Endothelial cell of umbilical vein (primary cell): ENCODE results near the gene ANAPC13. TPM values are rescaled to one million over a fixed set of nuclear protein-coding genes. Genes with fewer than 3 reads are reported as not detected.

Experiments used
- BruUV-seq: library from RNA; stranded (reverse); fragments of 400-500 nt; replicated peaks from 2 replicates; lab custom pipeline; 2021; lab: Mats Ljungman, UMichigan
- CTCF ChIA-PET: fragments of 300-600, 350-600 bp; sonication (Branson Sonifier 250); formaldehyde crosslinking; loops from one replicate; lab custom pipeline; 2021; ENCODE audit warnings: antibody characterized with exemption, inconsistent platforms; lab: Charles Lee
- POLR2A ChIA-PET: fragments of 300-600, 350-600 bp; sonication (Branson Sonifier 250); formaldehyde crosslinking; loops from one replicate; lab custom pipeline; 2021; ENCODE audit warnings: antibody characterized with exemption, inconsistent platforms; lab: Charles Lee
- DNase-seq: peaks from one replicate; pipeline ENCODE4 v3.0.0-alpha.2; 2011; ENCODE audit warnings: low read depth, low spot score
- FAIRE-seq: peaks from 2 replicates; lab custom pipeline; 2011; peaks lifted over from hg19 to GRCh38; lab: Jason Lieb, UNC
- H2AFZ ChIP-seq: 2 replicates; pipeline ENCODE4 v1.6.0; 2012; ENCODE audit warnings: low read depth, low read length, control low read depth, inconsistent platforms
- H3K27ac ChIP-seq: 2 replicates; pipeline ENCODE4 v1.5.1; 2011; ENCODE audit warnings: low read depth, mild to moderate bottlenecking, control low read depth, low read length, moderate library complexity; ENCODE audit not compliant: insufficient read depth
- H3K27me3 ChIP-seq, 2 experiments: 2 replicates each; pipeline versions ENCODE4 v1.6.0 to v1.6.1; 2011; ENCODE audit warnings: low read length in 2 of 2, mixed read lengths in 1 of 2; ENCODE audit not compliant: control insufficient read depth in 2 of 2, insufficient read depth in 2 of 2
- H3K36me3 ChIP-seq, 2 experiments: 2 replicates in 1 of 2; 3 replicates in 1 of 2; pipeline ENCODE4 v1.5.1; 2011; ENCODE audit warnings: low read length in 2 of 2, mild to moderate bottlenecking in 1 of 2, moderate library complexity in 1 of 2; ENCODE audit not compliant: control insufficient read depth in 2 of 2, insufficient read depth in 2 of 2; ENCODE audit errors: extremely low read depth in 1 of 2
- H3K4me1 ChIP-seq: 3 replicates; pipeline ENCODE4 v1.5.1; 2011; ENCODE audit warnings: mild to moderate bottlenecking, low read length; ENCODE audit not compliant: control insufficient read depth, insufficient read depth; ENCODE audit errors: extremely low read depth
- H3K4me2 ChIP-seq: 2 replicates; pipeline ENCODE4 v1.6.1; 2011; ENCODE audit warnings: low read length, control low read depth, mixed read lengths; ENCODE audit not compliant: insufficient read depth
- H3K4me3 ChIP-seq, 3 experiments: fragments of 200-600 bp in 1 of 3; sonication (generic), shearing (Covaris generic) in 1 of 3; replicated peaks in 1 of 3; 2 replicates each; pipeline ENCODE4 v1.5.1; 2011 to 2016; ENCODE audit warnings: control low read depth in 3 of 3, low read length in 3 of 3, mild to moderate bottlenecking in 2 of 3, inconsistent platforms in 1 of 3, low read depth in 1 of 3, moderate library complexity in 1 of 3; ENCODE audit not compliant: insufficient read depth in 1 of 3
- H3K79me2 ChIP-seq: 2 replicates; pipeline ENCODE4 v1.6.0; 2012; ENCODE audit warnings: low read length, inconsistent platforms; ENCODE audit not compliant: control insufficient read depth, insufficient read depth
- H3K9ac ChIP-seq: replicated peaks from 2 replicates; pipeline ENCODE3; 2011; ENCODE audit warnings: low read length, control low read depth; ENCODE audit not compliant: insufficient read depth; ENCODE audit errors: extremely low read depth
- H3K9me1 ChIP-seq: replicated peaks from 3 replicates; pipeline ENCODE4 v1.6.0; 2011; ENCODE audit warnings: mild to moderate bottlenecking, low read length; ENCODE audit not compliant: control insufficient read depth, insufficient read depth; ENCODE audit errors: extremely low read depth
- H3K9me3 ChIP-seq: replicated peaks from 2 replicates; pipeline ENCODE4 v1.5.1; 2012; ENCODE audit warnings: low read length, inconsistent platforms; ENCODE audit not compliant: control insufficient read depth, insufficient read depth
- H4K20me1 ChIP-seq: replicated peaks from 2 replicates; pipeline ENCODE3; 2011; ENCODE audit warnings: mild to moderate bottlenecking, low read length; ENCODE audit not compliant: control insufficient read depth, insufficient read depth; ENCODE audit errors: extremely low read depth
- EZH2 ChIP-seq: IDR thresholded peaks from 2 replicates; pipeline ENCODE4 v1.6.1; 2012; ENCODE audit warnings: borderline replicate concordance, low read depth, mild to moderate bottlenecking, moderate library complexity, low read length, inconsistent platforms; ENCODE audit not compliant: severe bottlenecking
- FOS ChIP-seq: IDR thresholded peaks from 2 replicates; pipeline ENCODE4 v1.6.1; 2011; ENCODE audit warnings: mild to moderate bottlenecking, low read length, moderate library complexity, borderline replicate concordance; ENCODE audit not compliant: insufficient read depth
- GATA2 ChIP-seq: IDR thresholded peaks from 2 replicates; pipeline ENCODE4 v1.7.0; 2011; ENCODE audit warnings: low read depth, mild to moderate bottlenecking, moderate library complexity, mixed read lengths, low read length; ENCODE audit not compliant: insufficient read length, insufficient read depth
- JUN ChIP-seq: IDR thresholded peaks from 2 replicates; pipeline ENCODE4 v1.6.1; 2011; ENCODE audit warnings: borderline replicate concordance, low read depth; ENCODE audit not compliant: insufficient read length, insufficient read depth
- MAX ChIP-seq: IDR thresholded peaks from 2 replicates; pipeline ENCODE4 v1.6.1; 2011; ENCODE audit not compliant: insufficient read depth, insufficient read length
- MYC ChIP-seq: IDR thresholded peaks from one replicate; pipeline ENCODE4 v1.6.1; 2011; ENCODE audit warnings: mild to moderate bottlenecking, low read depth, low read length
- POLR2A ChIP-seq: IDR thresholded peaks from 2 replicates; pipeline ENCODE4 v1.6.1; 2012; ENCODE audit warnings: low read depth, mild to moderate bottlenecking, control low read depth, low read length
- POLR2AphosphoS5 ChIP-seq: IDR thresholded peaks from 2 replicates; pipeline ENCODE4 v1.6.1; 2012; ENCODE audit warnings: low read depth, mild to moderate bottlenecking, control low read depth, low read length, moderate library complexity; ENCODE audit not compliant: insufficient read depth
- dilution Hi-C: fragments of 300-500 bp; cut with MboI; formaldehyde crosslinking; loops from one replicate; pipeline ENCODE4 v1.15.0; 2019; ENCODE audit warnings: low sequenced_read_pairs; ENCODE audit not compliant: extremely low pct_ligation_motif_present
- intact Hi-C: fragments of 100-400 bp; cut with micrococcal nuclease; formaldehyde crosslinking; loops from one replicate; pipeline ENCODE4 v1.10.0; 2022
- polyA plus RNA-seq, 4 experiments: library from polyadenylated mRNA; depleted of rRNA in 3 of 4; stranded (reverse) in 3 of 4; unstranded in 1 of 4; fragments of >200 nt; gene quantifications; 2 replicates each; pipeline versions ENCODE4 v1.2.1 to v1.2.3, GENCODE V29; 2011 to 2012; ENCODE audit warnings: missing spikeins in 1 of 4
- total RNA-seq: library from RNA; stranded (reverse); gene quantifications from 2 replicates; pipeline ENCODE4 v1.2.3, GENCODE V29; 2021
- TF ChIP-seq, protein P1 (sequence below), 2 donors: IDR thresholded peaks; 1 replicate in 1 of 2; 2 replicates in 1 of 2; pipeline ENCODE4 v1.5.1; 2011; ENCODE audit warnings: low read length in 2 of 2, mild to moderate bottlenecking in 2 of 2, moderate library complexity in 2 of 2, control low read depth in 1 of 2, inconsistent platforms in 1 of 2, low read depth in 1 of 2; ENCODE audit not compliant: insufficient read depth in 1 of 2; ENCODE audit errors: extremely low read depth in 1 of 2

Gene ANAPC13
- total and polyA plus RNA-seq, 2 donors (not counting 3 experiments of a cell fraction or from before 2014, with no cell fraction given), result 48.4 to 50.8 TPM

DNA sequence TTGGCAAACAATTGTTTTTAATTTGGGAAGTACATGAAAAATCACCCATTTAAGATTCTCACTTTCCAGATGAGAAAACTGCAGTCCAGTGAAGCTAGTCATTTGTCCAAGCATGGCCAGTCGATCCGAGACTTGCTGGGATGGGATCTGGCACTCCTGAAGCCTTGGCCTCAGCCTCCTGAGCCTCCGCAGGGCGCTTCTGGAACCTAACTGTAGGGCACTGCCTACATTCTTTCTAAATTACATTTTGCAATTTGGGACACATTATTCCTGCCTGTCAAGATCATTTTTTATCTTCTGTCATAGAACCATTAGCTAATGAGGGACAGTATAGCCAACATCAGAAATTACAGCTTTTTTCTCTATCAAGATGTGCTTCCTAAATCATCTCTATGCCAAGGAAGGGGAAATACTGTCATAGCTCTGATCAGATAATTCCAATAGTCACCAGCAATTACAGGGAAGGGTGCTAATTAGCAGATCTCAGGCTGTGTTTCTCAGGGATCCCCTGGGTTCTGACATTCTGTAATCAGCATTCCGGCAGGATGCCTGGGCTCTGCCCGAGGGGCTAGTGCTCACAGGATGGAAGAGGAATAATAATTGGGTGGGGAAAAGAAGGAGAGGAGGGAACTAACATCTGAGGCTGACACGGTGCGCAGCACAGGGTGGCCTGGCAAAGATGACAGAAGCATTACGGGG is 28.3 kb downstream of the ANAPC13 start:
- H4K20me1 ChIP-seq, result no peaks in the 10 kb centered on the region
- H3K27me3 ChIP-seq, result peaks cover 0 to 19% of the 10 kb centered on the region in 2 experiments
- ChIA-PET POLR2A (no interaction called here), CTCF (interaction anchor here (1.2 to 1.7 kb wide), 2 partner anchors 10 to 152 kb away, joined by 3 read pairs; no protein-coding TSS in a partner anchor)
- dilution Hi-C loops, result no loop called here
- no TSS peak for BruUV-seq
- no peak overlapping the region for H3K27ac ChIP-seq
- DNase-seq (no peak), FAIRE-seq (no peak)
- peaks cover 7% of the 10 kb centered on the region for H3K4me1 ChIP-seq
- no peak overlapping the region for H3K4me2 ChIP-seq
- intact Hi-C loops, result no loop called here
- H3K9me1 ChIP-seq, result no peaks in the 10 kb centered on the region
- no peaks in the 10 kb centered on the region for H3K36me3 ChIP-seq
- no peaks in the 10 kb centered on the region for H3K9me3 ChIP-seq
- no peak overlapping the region for H2AFZ ChIP-seq
- H3K4me3 ChIP-seq, result no peak overlapping the region
- H3K9ac ChIP-seq, result no peak overlapping the region
- H3K79me2 ChIP-seq, result no peaks in the 10 kb centered on the region
- TF ChIP-seq EZH2 (no peak), POLR2A (no peak), POLR2AphosphoS5 (no peak), MYC (no peak), FOS (no peak), GATA2 (no peak), JUN (no peak), MAX (no peak)
- TF ChIP-seq, protein P1, sequence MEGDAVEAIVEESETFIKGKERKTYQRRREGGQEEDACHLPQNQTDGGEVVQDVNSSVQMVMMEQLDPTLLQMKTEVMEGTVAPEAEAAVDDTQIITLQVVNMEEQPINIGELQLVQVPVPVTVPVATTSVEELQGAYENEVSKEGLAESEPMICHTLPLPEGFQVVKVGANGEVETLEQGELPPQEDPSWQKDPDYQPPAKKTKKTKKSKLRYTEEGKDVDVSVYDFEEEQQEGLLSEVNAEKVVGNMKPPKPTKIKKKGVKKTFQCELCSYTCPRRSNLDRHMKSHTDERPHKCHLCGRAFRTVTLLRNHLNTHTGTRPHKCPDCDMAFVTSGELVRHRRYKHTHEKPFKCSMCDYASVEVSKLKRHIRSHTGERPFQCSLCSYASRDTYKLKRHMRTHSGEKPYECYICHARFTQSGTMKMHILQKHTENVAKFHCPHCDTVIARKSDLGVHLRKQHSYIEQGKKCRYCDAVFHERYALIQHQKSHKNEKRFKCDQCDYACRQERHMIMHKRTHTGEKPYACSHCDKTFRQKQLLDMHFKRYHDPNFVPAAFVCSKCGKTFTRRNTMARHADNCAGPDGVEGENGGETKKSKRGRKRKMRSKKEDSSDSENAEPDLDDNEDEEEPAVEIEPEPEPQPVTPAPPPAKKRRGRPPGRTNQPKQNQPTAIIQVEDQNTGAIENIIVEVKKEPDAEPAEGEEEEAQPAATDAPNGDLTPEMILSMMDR (IDR thresholded peaks at IDR 0.05; ENCODE audit: extremely low read depth in 1 of 2, insufficient read depth in 1 of 2, low read depth in 1 of 2, low read length in 2 of 2), result no peak
